Naive thymus-derived CD4-positive, alpha-beta T cell (primary cell): ENCODE data around the gene IST1. TPM values are rescaled to one million over a fixed set of nuclear protein-coding genes. Genes with fewer than 3 reads are reported as not detected.

Source experiments
- ATAC-seq: fragments of 150-1000 bp; cut with Tn5 transposase; 2 replicates; pipeline ENCODE4 v1.10.0; 2021; ENCODE audit warnings: mild to moderate bottlenecking, moderate library complexity
- CTCF ChIA-PET: fragments of 350-600 bp; sonication (Branson Sonifier 250); formaldehyde crosslinking; loops from one replicate; lab custom pipeline; 2021; ENCODE audit warnings: antibody characterized with exemption; lab: Charles Lee
- POLR2A ChIA-PET: fragments of 350-600 bp; sonication (Branson Sonifier 250); formaldehyde crosslinking; loops from one replicate; lab custom pipeline; 2021; ENCODE audit warnings: antibody characterized with exemption, inconsistent platforms; lab: Charles Lee
- DNase-seq, 9 donors: peaks; one replicate each; pipeline versions ENCODE4 v3.0.0 to v3.0.0-alpha.2; 2020 to 2022; ENCODE audit warnings: mixed read lengths in 1 of 9
- H3K27ac ChIP-seq: one replicate; pipeline ENCODE4 v1.7.0; 2013; ENCODE audit warnings: mild to moderate bottlenecking, low read depth, low read length, moderate library complexity
- H3K27me3 ChIP-seq, 2 donors: one replicate each; pipeline ENCODE4 v1.7.0; 2013; ENCODE audit warnings: low read length in 2 of 2, mild to moderate bottlenecking in 2 of 2, moderate library complexity in 2 of 2; ENCODE audit not compliant: control insufficient read depth in 2 of 2, insufficient read depth in 2 of 2
- H3K36me3 ChIP-seq, 3 experiments: 1 replicate in 2 of 3; 2 replicates in 1 of 3; pipeline ENCODE4 v1.7.0; 2013; ENCODE audit warnings: low read length in 3 of 3, mild to moderate bottlenecking in 3 of 3, moderate library complexity in 1 of 3; ENCODE audit not compliant: insufficient read depth in 3 of 3, control insufficient read depth in 2 of 3
- H3K4me1 ChIP-seq, 2 donors: one replicate each; pipeline ENCODE4 v1.7.0; 2013; ENCODE audit warnings: low read length in 2 of 2, mild to moderate bottlenecking in 2 of 2, moderate library complexity in 1 of 2; ENCODE audit not compliant: control insufficient read depth in 2 of 2, insufficient read depth in 2 of 2
- H3K4me3 ChIP-seq: 2 replicates; pipeline ENCODE4 v1.7.0; 2013; ENCODE audit warnings: mild to moderate bottlenecking, low read length
- H3K9me3 ChIP-seq, 3 experiments: 1 replicate in 2 of 3; 2 replicates in 1 of 3; pipeline ENCODE4 v1.7.0; 2013; ENCODE audit warnings: low read length in 3 of 3; ENCODE audit not compliant: control insufficient read depth in 2 of 3
- H3K27ac Mint-ChIP-seq, 9 donors: one replicate each; pipeline ENCODE4 v1.8.0; 2020 to 2022; ENCODE audit warnings: mixed read lengths in 9 of 9, mild to moderate bottlenecking in 8 of 9, moderate library complexity in 5 of 9, inconsistent platforms in 2 of 9
- H3K27me3 Mint-ChIP-seq, 5 donors: one replicate each; pipeline ENCODE4 v1.8.0; 2021 to 2022; ENCODE audit warnings: mixed read lengths in 5 of 5, mild to moderate bottlenecking in 1 of 5
- H3K36me3 Mint-ChIP-seq, 5 donors: one replicate each; pipeline ENCODE4 v1.8.0; 2020 to 2022; ENCODE audit warnings: mixed read lengths in 5 of 5, mild to moderate bottlenecking in 3 of 5, inconsistent platforms in 1 of 5
- H3K4me1 Mint-ChIP-seq, 7 donors: one replicate each; pipeline ENCODE4 v1.8.0; 2020 to 2022; ENCODE audit warnings: mixed read lengths in 7 of 7, mild to moderate bottlenecking in 3 of 7, inconsistent platforms in 1 of 7
- H3K4me3 Mint-ChIP-seq, 10 donors: one replicate each; pipeline ENCODE4 v1.8.0; 2020 to 2022; ENCODE audit warnings: mild to moderate bottlenecking in 10 of 10, mixed read lengths in 10 of 10, moderate library complexity in 6 of 10, inconsistent platforms in 2 of 10
- H3K9me3 Mint-ChIP-seq, 11 donors: one replicate each; pipeline ENCODE4 v1.8.0; 2020 to 2022; ENCODE audit warnings: mixed read lengths in 11 of 11, mild to moderate bottlenecking in 4 of 11, inconsistent platforms in 1 of 11, moderate library complexity in 1 of 11
- intact Hi-C, 2 donors: fragments of 100-400 bp; cut with micrococcal nuclease; formaldehyde crosslinking; loops; one replicate each; pipeline ENCODE4 v1.15.1; 2023
- polyA plus RNA-seq, 2 donors: library from polyadenylated mRNA; unstranded; fragments of 300-500 nt; fragmentation: Illumina TruSeq; gene quantifications; one replicate each; pipeline ENCODE4 v1.2.3, GENCODE V29; 2021
- total RNA-seq, 6 experiments: library from RNA in 5 of 6; stranded (reverse) in 5 of 6; gene quantifications; 1 replicate in 5 of 6; 2 replicates in 1 of 6; pipeline ENCODE4 v1.2.3 and lab custom pipeline; 2021 to 2026

Gene IST1
- total RNA-seq (100 to 1,000 TPM; 176 to 303 (median 286) TPM), polyA plus RNA-seq (100 to 1,000 TPM; 130 to 231 TPM), total RNA-seq (lab: John Stamatoyannopoulos, UW) (204 reads per million, percentile 93 among the genes with 10 or more reads in this experiment)

DNA sequence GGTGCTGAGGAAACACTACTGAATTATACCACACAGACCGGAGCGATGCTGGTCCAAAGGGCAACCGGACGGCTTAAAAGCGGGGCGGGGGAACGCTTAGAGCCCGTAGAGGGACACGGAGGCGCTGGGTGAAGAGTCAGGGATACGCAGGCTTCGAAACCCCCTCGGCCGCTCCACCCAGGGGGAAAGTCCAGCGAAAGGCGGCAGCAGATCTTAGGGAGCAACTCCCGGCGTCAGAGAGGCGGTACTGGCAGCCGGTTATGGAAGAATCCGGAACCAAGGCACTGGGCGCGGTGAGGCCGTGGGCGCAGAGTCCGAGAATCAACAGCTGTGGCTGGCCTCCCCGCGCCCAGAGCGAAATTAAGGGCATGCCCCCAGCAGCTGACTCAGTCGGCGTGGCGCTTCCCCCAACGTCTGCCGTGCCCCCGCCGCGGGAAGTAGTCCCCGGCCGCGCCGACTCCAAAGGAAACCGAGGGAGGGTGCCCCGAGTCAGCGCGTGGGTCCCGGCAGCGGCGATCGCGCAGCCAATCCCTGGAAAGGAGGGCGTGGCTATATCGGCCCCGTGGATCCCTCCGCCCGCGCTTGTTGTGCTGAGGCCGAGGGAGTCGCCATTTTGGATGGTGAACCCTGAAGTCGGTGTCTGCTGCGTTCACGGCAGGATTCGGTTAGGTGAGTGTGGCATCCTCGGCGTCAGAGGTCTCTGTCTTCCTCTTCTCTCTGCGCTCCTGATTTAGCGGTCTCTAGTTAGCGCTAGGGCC is at the start of gene IST1:
Gene IST1, plus strand, starts transcription at position 611 of the 758 bp plus-strand sequence. CDS start 20,110 bp downstream, outside the sequence.
- intact Hi-C loops: loop anchor here (1.0 to 10.0 kb wide), 14 partner anchors 11 to 430 kb away; partner anchors contain the start of genes DHODH (in 2 of the 2), ZNF821 (in 2 of the 2), ATXN1L (in 1 of the 2) and DHX38 (in 1 of the 2)
- Mint-ChIP-seq H3K36me3 (peaks cover 0 to 4% (median 3%) of the 10 kb centered on the region in 5 donors), H3K27ac (peak within 1 kb of the TSS; percentile 92 to 98 (median 97)), H3K4me3 (peak within 1 kb of the TSS; percentile 95 to 99 (median 96)), H3K27me3 (no peaks in the 10 kb centered on the region), H3K9me3 (no peaks in the 10 kb centered on the region), H3K4me1 (peaks cover 23 to 43% (median 30%) of the 10 kb centered on the region in 7 donors)
- Histone ChIP-seq H3K36me3 (peaks cover 0 to 11% (median 0%) of the 10 kb centered on the region in 3 experiments), H3K4me1 (peaks cover 22 to 25% of the 10 kb centered on the region in 2 donors), H3K27ac (peak within 1 kb of the TSS; percentile 98), H3K4me3 (peak within 1 kb of the TSS; percentile 99), H3K27me3 (no peaks in the 10 kb centered on the region), H3K9me3 (no peaks in the 10 kb centered on the region)
- peak; percentile 97 for ATAC-seq
- POLR2A ChIA-PET: interaction anchor here (0.5 to 6.3 kb wide), 10 partner anchors 9 to 91 kb away, joined by 3 to 107 read pairs (median 4); partner anchors contain the start of genes AP1G1 and ZNF821
- DNase-seq: peak; percentile 88 to 98 (median 98)
- CTCF ChIA-PET: interaction anchor here (0.6 to 7.3 kb wide), 4 partner anchors 13 to 117 kb away, joined by 3 to 44 read pairs (median 4); partner anchors contain the start of gene ZNF821

DNA sequence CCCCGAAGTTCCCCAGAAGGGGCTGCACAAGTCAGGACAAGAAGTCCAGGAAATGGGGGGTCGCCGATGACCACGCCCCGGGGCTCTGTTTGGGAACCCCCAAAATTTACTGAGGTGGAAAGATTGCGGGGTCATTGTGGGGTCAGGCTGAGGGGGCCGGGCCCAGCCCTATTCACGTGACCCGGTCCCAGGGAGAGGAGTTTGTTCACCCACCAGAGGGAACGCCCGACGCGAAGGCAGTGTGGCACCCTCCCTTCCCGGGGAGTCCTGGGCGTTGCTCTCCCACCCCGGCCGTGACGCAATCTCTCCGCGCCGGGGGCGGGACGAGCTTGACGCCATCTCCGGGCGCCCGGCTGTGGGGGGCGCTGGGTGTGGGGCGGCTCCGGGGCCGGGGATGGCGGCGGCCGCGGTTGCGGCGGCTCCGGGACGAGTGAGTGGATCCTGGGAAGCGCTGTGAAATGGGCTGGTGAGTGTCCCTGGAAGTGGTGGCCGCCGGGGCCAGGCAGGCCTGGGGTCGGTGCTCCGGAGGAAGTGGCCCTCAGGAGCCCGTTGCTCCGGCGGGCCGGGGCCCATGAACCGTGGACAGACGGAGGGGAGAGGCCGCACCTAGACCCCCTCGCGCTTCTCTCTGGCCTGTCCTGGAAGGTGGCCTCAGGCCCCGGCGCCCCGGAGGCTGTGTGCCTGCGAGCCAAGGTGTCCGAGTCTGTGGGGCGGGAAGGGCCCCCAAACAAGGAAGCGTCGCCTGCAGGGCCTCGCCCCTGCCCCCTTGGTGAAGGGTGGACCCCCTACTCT is 49.5 kb upstream of the IST1 start, which contains the start of gene ATXN1L:
Gene ATXN1L, plus strand, starts transcription at position 338 of the 792 bp plus-strand sequence. CDS start 3,765 bp downstream, outside the sequence.
- Histone ChIP-seq H3K36me3 (peaks cover 6 to 34% (median 8%) of the 10 kb centered on the region in 3 experiments), H3K27me3 (no peaks in the 10 kb centered on the region), H3K4me1 (peaks cover 10 to 16% of the 10 kb centered on the region in 2 donors), H3K4me3 (peak within 1 kb of the TSS; percentile 97), H3K27ac (peak within 1 kb of the TSS; percentile 92), H3K9me3 (no peaks in the 10 kb centered on the region)
- H3K27me3 Mint-ChIP-seq: no peaks in the 10 kb centered on the region
- H3K27ac Mint-ChIP-seq: peak within 1 kb of the TSS; percentile 95 to 98 (median 97)
- intact Hi-C loops: loop anchor here (1.0 to 2.0 kb wide), 11 partner anchors 27 to 247 kb away; partner anchors contain the start of genes DHODH (in 2 of the 2), DHX38 (in 2 of the 2), IST1 (in 2 of the 2) and TXNL4B (in 2 of the 2)
- H3K36me3 Mint-ChIP-seq: peaks cover 11 to 23% (median 19%) of the 10 kb centered on the region in 5 donors
- H3K4me1 Mint-ChIP-seq: peaks cover 18 to 50% (median 42%) of the 10 kb centered on the region in 7 donors
- peak; percentile 91 to 100 (median 95) for DNase-seq
- H3K9me3 Mint-ChIP-seq: peaks cover 0 to 3% (median 0%) of the 10 kb centered on the region in 11 donors
- H3K4me3 Mint-ChIP-seq: peak within 1 kb of the TSS; percentile 92 to 96 (median 94)
- CTCF ChIA-PET: interaction anchor here (0.8 to 1.1 kb wide), 2 partner anchors 34 to 37 kb away, joined by 3 to 8 read pairs; partner anchors contain the start of gene ZNF821
- peak; percentile 97 for ATAC-seq
- POLR2A ChIA-PET: interaction anchor here (0.9 to 2.5 kb wide), 7 partner anchors 19 to 37 kb away, joined by 3 to 27 read pairs (median 9); partner anchors contain the start of genes AP1G1 and ZNF821

DNA sequence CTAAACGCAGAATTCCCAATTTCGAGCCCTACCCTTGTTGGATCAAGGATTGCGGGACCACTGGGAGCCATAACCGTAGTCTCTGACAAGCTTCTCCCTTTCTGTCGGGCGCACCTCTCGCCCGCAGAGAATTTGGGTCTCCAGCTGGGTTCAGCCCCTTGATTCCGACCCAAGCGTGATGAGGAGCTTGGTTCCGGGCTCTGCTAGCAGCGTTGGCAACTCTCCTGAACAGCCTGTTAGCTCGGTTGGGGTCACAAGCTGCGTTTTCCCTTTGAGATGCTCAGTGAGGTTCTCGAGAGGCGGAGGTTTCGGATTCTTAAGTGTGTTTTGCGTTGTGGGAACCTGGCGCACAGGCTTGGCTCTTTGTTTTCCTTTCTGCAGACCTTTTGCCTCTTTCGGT is 48.9 kb upstream of the IST1 start:
- Histone ChIP-seq H3K27me3 (no peaks in the 10 kb centered on the region), H3K4me3 (peak overlapping the region; percentile 97), H3K27ac (peak overlapping the region; percentile 92), H3K4me1 (peaks cover 10 to 16% of the 10 kb centered on the region in 2 donors), H3K9me3 (no peaks in the 10 kb centered on the region), H3K36me3 (peaks cover 6 to 40% (median 8%) of the 10 kb centered on the region in 3 experiments)
- POLR2A ChIA-PET: interaction anchor here (0.5 to 2.5 kb wide), 8 partner anchors 11 to 249 kb away, joined by 3 to 27 read pairs (median 6); partner anchors contain the start of genes AP1G1 and ZNF821
- Mint-ChIP-seq H3K27me3 (no peaks in the 10 kb centered on the region), H3K27ac (peak overlapping the region; percentile 59 to 98 (median 90)), H3K36me3 (peaks cover 11 to 26% (median 19%) of the 10 kb centered on the region in 5 donors), H3K4me3 (peak overlapping the region; percentile 88 to 96 (median 94)), H3K9me3 (peaks cover 0 to 3% (median 0%) of the 10 kb centered on the region in 11 donors), H3K4me1 (peaks cover 20 to 55% (median 42%) of the 10 kb centered on the region in 7 donors)
- no peak for ATAC-seq
- CTCF ChIA-PET: interaction anchor here (0.8 to 1.1 kb wide), 3 partner anchors 33 to 54 kb away, joined by 3 to 8 read pairs (median 5); partner anchors contain the start of gene ZNF821
- DNase-seq: peak in 4 of 9 donors; percentile 7 to 34 (median 10)
- intact Hi-C loops: loop anchor here in 1 of 2 donors (1.0 to 2.0 kb wide), 3 partner anchors 26 to 49 kb away; partner anchors contain the start of gene IST1

DNA sequence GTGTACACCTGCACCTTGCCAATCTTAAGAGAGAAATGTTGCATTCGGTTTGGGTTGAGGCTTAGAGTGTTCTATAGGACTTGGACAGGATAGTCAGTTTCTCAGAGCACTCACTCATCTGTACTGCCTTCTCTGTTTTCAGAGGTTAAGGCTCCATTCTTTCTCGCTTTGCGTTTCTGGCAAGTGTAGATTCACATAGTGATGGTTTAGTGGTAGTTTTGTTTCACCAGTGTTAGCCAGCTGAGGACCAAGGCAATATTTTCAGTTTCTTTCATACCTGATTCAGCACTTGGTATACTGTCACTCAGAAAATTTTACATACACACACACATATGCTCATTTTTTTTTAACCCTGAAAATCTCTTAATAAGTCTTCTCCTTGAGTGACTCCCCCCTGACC is 48.2 kb upstream of the IST1 start:
- H3K4me3 Mint-ChIP-seq: peak overlapping the region; percentile 88 to 96 (median 94)
- H3K36me3 ChIP-seq: peaks cover 6 to 47% (median 8%) of the 10 kb centered on the region in 3 experiments
- no peaks in the 10 kb centered on the region for H3K27me3 Mint-ChIP-seq
- H3K4me1 Mint-ChIP-seq: peaks cover 23 to 61% (median 43%) of the 10 kb centered on the region in 7 donors
- peaks cover 11 to 28% (median 19%) of the 10 kb centered on the region in 5 donors for H3K36me3 Mint-ChIP-seq
- ChIA-PET CTCF (interaction anchor here (0.8 to 1.1 kb wide), 3 partner anchors 32 to 53 kb away, joined by 3 to 8 read pairs (median 5); partner anchors contain the start of gene ZNF821), POLR2A (interaction anchor here (0.7 to 2.5 kb wide), 6 partner anchors 21 to 59 kb away, joined by 3 to 27 read pairs (median 8); partner anchors contain the start of genes AP1G1 and ZNF821)
- H3K27me3 ChIP-seq: no peaks in the 10 kb centered on the region
- H3K4me1 ChIP-seq: peaks cover 10 to 16% of the 10 kb centered on the region in 2 donors
- DNase-seq (no peak), ATAC-seq (no peak)
- intact Hi-C loops: loop anchor here in 1 of 2 donors (2.0 kb wide), 1 partner anchor 26 kb away; no protein-coding TSS in a partner anchor
- H3K4me3 ChIP-seq: peak overlapping the region; percentile 97
- H3K27ac Mint-ChIP-seq: peak overlapping the region; percentile 59 to 98 (median 90)
- peaks cover 0 to 3% (median 0%) of the 10 kb centered on the region in 11 donors for H3K9me3 Mint-ChIP-seq
- no peaks in the 10 kb centered on the region for H3K9me3 ChIP-seq
- peak overlapping the region; percentile 92 for H3K27ac ChIP-seq

DNA sequence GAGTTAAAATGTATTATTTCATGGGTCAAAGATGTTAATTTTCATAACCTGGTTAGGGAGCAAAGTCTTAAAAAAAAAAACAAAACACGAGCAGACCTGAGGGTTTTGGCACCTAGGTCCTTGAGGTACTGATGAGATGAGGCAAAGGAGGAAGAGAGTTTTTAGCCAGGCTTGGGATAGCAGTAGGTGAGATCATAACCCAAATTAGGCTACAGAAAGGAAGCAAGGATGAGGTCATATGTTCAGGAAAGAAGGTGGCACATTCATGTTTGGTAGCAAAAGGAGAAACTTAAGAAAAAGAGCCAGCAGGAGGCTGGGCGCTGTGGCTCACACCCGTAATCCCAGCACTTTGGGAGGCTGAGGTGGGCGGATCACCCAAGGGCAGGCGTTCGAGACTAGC is 46.7 kb upstream of the IST1 start:
- Mint-ChIP-seq H3K27me3 (no peaks in the 10 kb centered on the region), H3K4me3 (peak overlapping the region in 2 of 10 donors; percentile 5 to 34), H3K36me3 (peaks cover 11 to 28% (median 19%) of the 10 kb centered on the region in 5 donors), H3K9me3 (peaks cover 0 to 3% (median 0%) of the 10 kb centered on the region in 11 donors), H3K27ac (peak overlapping the region in 3 of 9 donors; percentile 15 to 84 (median 75)), H3K4me1 (peaks cover 28 to 70% (median 53%) of the 10 kb centered on the region in 7 donors)
- Histone ChIP-seq H3K27ac (no peak overlapping the region), H3K9me3 (no peaks in the 10 kb centered on the region), H3K36me3 (peaks cover 6 to 54% (median 12%) of the 10 kb centered on the region in 3 experiments), H3K27me3 (no peaks in the 10 kb centered on the region), H3K4me3 (no peak overlapping the region), H3K4me1 (peaks cover 17 to 25% of the 10 kb centered on the region in 2 donors)
- intact Hi-C loops: no loop called here
- no peak for ATAC-seq
- DNase-seq: no peak
- CTCF ChIA-PET: no interaction called here
- POLR2A ChIA-PET: interaction anchor here (0.6 to 2.5 kb wide), 2 partner anchors 24 to 44 kb away, joined by 3 to 9 read pairs; no protein-coding TSS in a partner anchor
